HG03045 (cell line): ENCODE measurements around the gene GALM.
"Not testable (repeated sequence)": the region's sequence is repeated elsewhere in the genome, so short reads cannot be mapped to it uniquely, and the experiment has no call there.

Experiments used
- ATAC-seq: cut with Tn5 transposase; IDR thresholded peaks from one replicate; pipeline ENCODE4 v1.9.1; 2021; ENCODE audit warnings: mild to moderate bottlenecking, moderate library complexity; ENCODE audit not compliant: unreplicated experiment

GALM gene

GRCh38 chr2:38676681-38677080, 10.8 kb downstream of the GALM start:
- ATAC-seq: no peak

GRCh38 chr2:38680868-38681267, 15.0 kb downstream of the GALM start:
- ATAC-seq: not testable (repeated sequence)

GRCh38 chr2:38682008-38682575, 16.2 kb downstream of the GALM start:
- no peak for ATAC-seq

- not testable (repeated sequence) for ATAC-seq
Observed at GRCh38 chr2:38682620-38683019, 16.7 kb downstream of the GALM start.

GRCh38 chr2:38683766-38684165, 17.9 kb downstream of the GALM start:
- no peak for ATAC-seq

- no peak for ATAC-seq
Observed at GRCh38 chr2:38685116-38685735, 19.3 kb downstream of the GALM start.

- no peak for ATAC-seq
Observed at GRCh38 chr2:38690499-38691420, 24.8 kb downstream of the GALM start.

- no peak for ATAC-seq
Observed at GRCh38 chr2:38691994-38692393, 26.1 kb downstream of the GALM start.

- ATAC-seq: no peak
Observed at GRCh38 chr2:38692636-38693318, 26.9 kb downstream of the GALM start.

- no peak for ATAC-seq
Observed at GRCh38 chr2:38697116-38697840, 31.4 kb downstream of the GALM start.

GRCh38 chr2:38698467-38699003, 32.6 kb downstream of the GALM start:
- no peak for ATAC-seq

GRCh38 chr2:38700113-38700785, 34.3 kb downstream of the GALM start:
- ATAC-seq: no peak

GRCh38 chr2:38700881-38701458, 35.1 kb downstream of the GALM start:
- ATAC-seq: no peak

GRCh38 chr2:38701542-38701941, 35.6 kb downstream of the GALM start:
- no peak for ATAC-seq

GRCh38 chr2:38702413-38702812, 36.5 kb downstream of the GALM start:
- no peak for ATAC-seq

GRCh38 chr2:38703336-38703735, 37.4 kb downstream of the GALM start:
- ATAC-seq: not testable (repeated sequence)

- ATAC-seq: no peak
Observed at GRCh38 chr2:38704664-38705063, 38.8 kb downstream of the GALM start.

- ATAC-seq: no peak
Observed at GRCh38 chr2:38706846-38707345, 41.0 kb downstream of the GALM start.

GRCh38 chr2:38708491-38708890, 42.6 kb downstream of the GALM start:
- ATAC-seq: not testable (repeated sequence)
